ENCODE data around the gene HPGDS.

Gene HPGDS

GRCh38 chr4:94253036-94253435 is 89.6 kb downstream of the HPGDS start:
- no peak for DNase-seq (ENCODE audit: low read depth)

DNA sequence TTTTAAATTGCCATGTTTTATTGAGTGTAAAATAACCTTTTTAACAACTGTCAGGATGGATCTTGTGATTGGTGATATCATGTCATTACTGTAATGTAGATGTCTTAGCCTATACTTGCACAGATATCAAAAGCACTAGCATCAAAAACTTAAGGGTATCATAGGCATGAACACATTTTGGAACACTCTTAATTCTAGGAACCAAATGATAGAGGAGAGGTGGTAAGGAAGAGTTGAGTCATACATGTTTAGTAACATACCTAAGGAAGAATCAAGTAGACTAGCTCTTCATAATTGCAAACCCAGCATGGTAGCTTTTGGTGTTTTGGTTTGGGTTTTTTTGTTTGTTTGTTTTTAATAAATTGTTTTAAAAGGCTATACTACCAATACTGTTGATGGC is 91.5 kb downstream of the HPGDS start:
- DNase-seq (ENCODE audit: low read depth), result no peak

All from EH (cell line).